ENCODE data around the gene WDR46.

DNA sequence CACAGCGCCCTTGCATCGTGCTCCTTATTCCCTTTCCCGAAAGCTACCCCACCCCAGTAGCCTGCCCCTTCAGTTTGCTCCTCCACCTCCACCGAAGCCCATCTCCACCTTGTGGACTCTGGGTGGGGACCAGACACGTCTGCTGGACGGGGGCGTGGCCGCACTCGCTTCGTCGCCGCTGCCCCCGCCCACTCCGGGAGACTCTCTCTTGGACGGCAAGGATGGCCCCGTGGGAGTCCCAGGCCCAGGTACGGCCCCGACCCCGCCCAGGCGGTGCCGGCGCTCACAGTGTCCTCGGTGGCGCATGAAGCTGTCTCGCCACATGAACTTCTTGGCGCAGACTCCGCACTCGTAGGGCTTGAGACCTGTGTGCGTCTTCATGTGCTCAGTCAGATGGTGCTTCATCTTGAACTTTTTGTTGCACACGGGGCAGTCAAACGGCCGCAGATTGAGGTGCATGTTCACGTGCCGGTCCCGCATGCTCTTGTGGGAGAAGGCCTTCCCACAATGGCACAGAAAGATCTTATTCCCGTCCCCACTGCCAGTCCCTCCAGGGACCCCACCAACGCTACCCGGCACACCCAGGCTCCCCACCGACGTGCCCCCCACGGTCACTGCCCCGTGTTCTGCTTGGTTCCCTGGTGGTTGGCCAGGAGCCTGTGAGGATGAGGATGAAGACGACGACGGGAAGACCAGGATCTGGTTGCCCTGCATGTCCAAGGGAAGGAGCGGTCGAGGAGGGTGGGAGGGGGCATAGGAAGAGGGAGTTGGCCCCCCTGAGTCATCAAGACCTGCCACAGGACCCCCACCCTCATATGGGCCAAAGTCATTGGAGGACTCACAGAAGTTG, 26.1 kb upstream of the WDR46 start:
- TF ChIP-seq POLR2A (IDR thresholded peaks at IDR 0.05) = no peak
- TF ChIP-seq, protein P1, sequence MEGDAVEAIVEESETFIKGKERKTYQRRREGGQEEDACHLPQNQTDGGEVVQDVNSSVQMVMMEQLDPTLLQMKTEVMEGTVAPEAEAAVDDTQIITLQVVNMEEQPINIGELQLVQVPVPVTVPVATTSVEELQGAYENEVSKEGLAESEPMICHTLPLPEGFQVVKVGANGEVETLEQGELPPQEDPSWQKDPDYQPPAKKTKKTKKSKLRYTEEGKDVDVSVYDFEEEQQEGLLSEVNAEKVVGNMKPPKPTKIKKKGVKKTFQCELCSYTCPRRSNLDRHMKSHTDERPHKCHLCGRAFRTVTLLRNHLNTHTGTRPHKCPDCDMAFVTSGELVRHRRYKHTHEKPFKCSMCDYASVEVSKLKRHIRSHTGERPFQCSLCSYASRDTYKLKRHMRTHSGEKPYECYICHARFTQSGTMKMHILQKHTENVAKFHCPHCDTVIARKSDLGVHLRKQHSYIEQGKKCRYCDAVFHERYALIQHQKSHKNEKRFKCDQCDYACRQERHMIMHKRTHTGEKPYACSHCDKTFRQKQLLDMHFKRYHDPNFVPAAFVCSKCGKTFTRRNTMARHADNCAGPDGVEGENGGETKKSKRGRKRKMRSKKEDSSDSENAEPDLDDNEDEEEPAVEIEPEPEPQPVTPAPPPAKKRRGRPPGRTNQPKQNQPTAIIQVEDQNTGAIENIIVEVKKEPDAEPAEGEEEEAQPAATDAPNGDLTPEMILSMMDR (IDR thresholded peaks at IDR 0.05) = no peak

Data from heart left ventricle (tissue), 13 donors.